Measurements from ENCODE around the gene LRBA.

Gene LRBA

DNA sequence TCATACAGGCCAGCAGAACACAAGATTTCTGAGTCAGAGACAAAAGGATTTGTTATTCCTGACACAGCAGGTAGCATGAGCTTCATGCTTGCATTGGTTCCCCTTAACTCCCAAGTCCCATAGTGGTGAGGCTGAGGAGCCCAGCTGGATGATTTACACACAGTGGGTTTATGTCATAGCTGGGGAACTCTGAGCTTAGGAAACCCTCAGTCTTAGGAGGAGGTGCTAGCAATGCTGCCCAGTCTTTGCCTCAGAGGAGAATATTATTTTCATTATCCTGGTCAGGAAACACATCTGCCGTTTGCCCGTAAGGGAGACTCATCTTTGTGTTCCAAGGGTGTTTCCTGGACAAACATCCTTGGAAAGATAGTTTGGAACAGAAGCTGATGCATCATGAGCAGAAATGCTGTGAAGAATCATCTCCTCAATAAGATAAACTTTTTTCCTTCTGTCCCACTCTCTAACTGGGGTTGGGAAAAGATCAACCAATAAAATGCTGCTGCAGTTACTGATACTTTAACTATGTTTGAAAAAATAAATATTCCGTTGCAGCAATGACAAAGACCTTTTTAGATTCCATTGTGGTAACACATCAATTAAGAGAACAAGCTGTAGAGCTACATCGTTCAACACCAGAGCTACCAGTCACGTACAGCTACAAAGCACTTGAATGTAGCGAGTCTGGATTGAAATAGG lies 790.0 kb downstream of the LRBA start:
- Histone ChIP-seq H3K9me2 (replicated peaks; ENCODE audit: insufficient read depth, low read length) (no peaks in the 10 kb centered on the region), H3K27ac (ENCODE audit: low read length) (no peak overlapping the region)

DNA sequence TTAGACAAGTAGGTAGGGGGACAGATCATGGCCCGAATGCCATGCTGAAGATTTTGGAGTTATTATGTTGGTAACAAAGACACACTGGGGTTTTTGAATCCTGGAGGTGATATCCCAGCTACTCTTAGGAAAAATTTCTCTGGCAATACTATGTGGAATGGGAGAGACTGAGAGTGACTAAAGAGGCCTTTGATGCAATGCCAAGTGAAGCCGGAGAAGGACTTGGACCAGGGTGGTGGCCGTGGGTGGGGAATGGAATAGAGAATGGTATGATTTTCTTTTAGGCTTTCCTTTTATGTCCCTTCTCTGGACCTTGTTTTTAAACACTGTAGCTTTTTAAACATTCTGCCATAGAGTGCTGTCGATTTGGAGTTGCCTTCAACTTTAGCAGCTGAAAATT lies 795.2 kb downstream of the LRBA start:
- H3K4me1 ChIP-seq (ENCODE audit: low read length) = no peaks in the 10 kb centered on the region
- H3K9me2 ChIP-seq (replicated peaks; ENCODE audit: insufficient read depth, low read length) = no peaks in the 10 kb centered on the region
- no peaks in the 10 kb centered on the region for H3K79me2 ChIP-seq (ENCODE audit: low read length)
- no peak overlapping the region for H3K4me2 ChIP-seq (ENCODE audit: low read depth, low read length)
- DNase-seq = no peak
- no peaks in the 10 kb centered on the region for H3K36me3 ChIP-seq (replicated peaks; ENCODE audit: insufficient read depth, low read length)
- H3K4me3 ChIP-seq (ENCODE audit: low read length) = no peak overlapping the region
- no peaks in the 10 kb centered on the region for H3F3A ChIP-seq (ENCODE audit: insufficient read depth, low read length)
- no peak overlapping the region for H3K27ac ChIP-seq (ENCODE audit: low read length)
- H3K9me3 ChIP-seq (replicated peaks; ENCODE audit: insufficient read depth, low read length) = no peaks in the 10 kb centered on the region
- H4K20me1 ChIP-seq (ENCODE audit: insufficient read depth, low read length) = no peaks in the 10 kb centered on the region
- H3K9ac ChIP-seq (ENCODE audit: low read length) = no peak overlapping the region
- no peaks in the 10 kb centered on the region for H3K27me3 ChIP-seq (replicated peaks; ENCODE audit: insufficient read depth, low read length)
- no peak overlapping the region for H2AFZ ChIP-seq (ENCODE audit: low read length)
- TF ChIP-seq, protein P1, sequence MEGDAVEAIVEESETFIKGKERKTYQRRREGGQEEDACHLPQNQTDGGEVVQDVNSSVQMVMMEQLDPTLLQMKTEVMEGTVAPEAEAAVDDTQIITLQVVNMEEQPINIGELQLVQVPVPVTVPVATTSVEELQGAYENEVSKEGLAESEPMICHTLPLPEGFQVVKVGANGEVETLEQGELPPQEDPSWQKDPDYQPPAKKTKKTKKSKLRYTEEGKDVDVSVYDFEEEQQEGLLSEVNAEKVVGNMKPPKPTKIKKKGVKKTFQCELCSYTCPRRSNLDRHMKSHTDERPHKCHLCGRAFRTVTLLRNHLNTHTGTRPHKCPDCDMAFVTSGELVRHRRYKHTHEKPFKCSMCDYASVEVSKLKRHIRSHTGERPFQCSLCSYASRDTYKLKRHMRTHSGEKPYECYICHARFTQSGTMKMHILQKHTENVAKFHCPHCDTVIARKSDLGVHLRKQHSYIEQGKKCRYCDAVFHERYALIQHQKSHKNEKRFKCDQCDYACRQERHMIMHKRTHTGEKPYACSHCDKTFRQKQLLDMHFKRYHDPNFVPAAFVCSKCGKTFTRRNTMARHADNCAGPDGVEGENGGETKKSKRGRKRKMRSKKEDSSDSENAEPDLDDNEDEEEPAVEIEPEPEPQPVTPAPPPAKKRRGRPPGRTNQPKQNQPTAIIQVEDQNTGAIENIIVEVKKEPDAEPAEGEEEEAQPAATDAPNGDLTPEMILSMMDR (IDR thresholded peaks at IDR 0.05; ENCODE audit: low read length) = no peak
- TF ChIP-seq EZH2 (optimal IDR thresholded peaks at IDR 0.05; ENCODE audit: low read depth, low read length) = no peak
- TF ChIP-seq EZH2phosphoT487 (IDR thresholded peaks at IDR 0.05; ENCODE audit: low read length) = no peak

More for the DNA sequence above, 790.0 kb downstream of the LRBA start:
- no peaks in the 10 kb centered on the region for H4K20me1 ChIP-seq (ENCODE audit: insufficient read depth, low read length)
- no peaks in the 10 kb centered on the region for H3K27me3 ChIP-seq (replicated peaks; ENCODE audit: insufficient read depth, low read length)
- H3K79me2 ChIP-seq (ENCODE audit: low read length) = no peaks in the 10 kb centered on the region
- H3K36me3 ChIP-seq (replicated peaks; ENCODE audit: insufficient read depth, low read length) = no peaks in the 10 kb centered on the region
- H3K9ac ChIP-seq (ENCODE audit: low read length) = no peak overlapping the region
- TF ChIP-seq EZH2phosphoT487 (IDR thresholded peaks at IDR 0.05; ENCODE audit: low read length) (no peak), EZH2 (optimal IDR thresholded peaks at IDR 0.05; ENCODE audit: low read depth, low read length) (no peak)
- TF ChIP-seq, protein P1 (IDR thresholded peaks at IDR 0.05; ENCODE audit: low read length) = no peak
- H3K4me1 ChIP-seq (ENCODE audit: low read length) = no peaks in the 10 kb centered on the region
- H3K9me3 ChIP-seq (replicated peaks; ENCODE audit: insufficient read depth, low read length) = no peaks in the 10 kb centered on the region
- DNase-seq = no peak
- H2AFZ ChIP-seq (ENCODE audit: low read length) = no peak overlapping the region
- H3K4me3 ChIP-seq (ENCODE audit: low read length) = no peak overlapping the region
- H3K4me2 ChIP-seq (ENCODE audit: low read depth, low read length) = no peak overlapping the region
- no peaks in the 10 kb centered on the region for H3F3A ChIP-seq (ENCODE audit: insufficient read depth, low read length)

DNA sequence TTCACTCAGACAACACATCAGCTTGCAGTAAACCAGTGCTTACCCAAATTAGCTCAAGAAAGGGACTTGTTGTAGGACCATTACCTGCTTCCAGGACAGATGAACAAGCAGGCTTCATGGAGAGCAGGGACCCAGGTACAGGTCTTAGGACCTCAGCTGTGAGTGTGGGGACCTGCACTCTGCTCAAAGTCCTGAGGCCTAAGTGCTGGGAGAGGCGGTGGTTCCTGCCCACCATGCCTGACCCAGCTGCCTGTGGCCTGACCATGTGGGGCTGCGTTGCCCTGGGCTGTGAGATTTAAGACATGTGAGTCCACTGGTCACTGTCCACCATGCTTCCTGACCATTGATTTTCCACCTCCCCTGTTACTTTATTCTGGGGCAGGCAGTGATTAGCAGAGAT lies 796.6 kb downstream of the LRBA start:
- H2AFZ ChIP-seq (ENCODE audit: low read length) = no peak overlapping the region
- TF ChIP-seq EZH2 (optimal IDR thresholded peaks at IDR 0.05; ENCODE audit: low read depth, low read length) (no peak), EZH2phosphoT487 (IDR thresholded peaks at IDR 0.05; ENCODE audit: low read length) (no peak)
- TF ChIP-seq, protein P1 (IDR thresholded peaks at IDR 0.05; ENCODE audit: low read length) = no peak
- no peak overlapping the region for H3K4me2 ChIP-seq (ENCODE audit: low read depth, low read length)

More for the DNA sequence above, 796.6 kb downstream of the LRBA start:
- Histone ChIP-seq H3K9me3 (replicated peaks; ENCODE audit: insufficient read depth, low read length) (no peaks in the 10 kb centered on the region), H3K4me3 (ENCODE audit: low read length) (no peak overlapping the region), H3K27me3 (replicated peaks; ENCODE audit: insufficient read depth, low read length) (no peaks in the 10 kb centered on the region), H3F3A (ENCODE audit: insufficient read depth, low read length) (0 out of 2 replicates have a peak, but pooled peaks cover under 1% of the 10 kb centered on the region), H3K9ac (ENCODE audit: low read length) (no peak overlapping the region), H3K9me2 (replicated peaks; ENCODE audit: insufficient read depth, low read length) (no peaks in the 10 kb centered on the region), H3K4me1 (ENCODE audit: low read length) (peaks cover 5% of the 10 kb centered on the region), H4K20me1 (ENCODE audit: insufficient read depth, low read length) (no peaks in the 10 kb centered on the region), H3K27ac (ENCODE audit: low read length) (no peak overlapping the region), H3K36me3 (replicated peaks; ENCODE audit: insufficient read depth, low read length) (no peaks in the 10 kb centered on the region), H3K79me2 (ENCODE audit: low read length) (no peaks in the 10 kb centered on the region)
- no peak for DNase-seq

Measured in MM.1S (cell line).